GM19463 (cell line): ENCODE results near the gene KRT75.

Experiments used
- ATAC-seq: cut with Tn5 transposase; IDR thresholded peaks from one replicate; pipeline ENCODE4 v1.9.1; 2021; ENCODE audit warnings: mild to moderate bottlenecking, moderate library complexity; ENCODE audit not compliant: unreplicated experiment

KRT75 gene

GRCh38 chr12:52394836-52395405 lies 39.2 kb downstream of the KRT75 start:
- no peak for ATAC-seq

- ATAC-seq, result no peak
These were observed 41.6 kb downstream of the KRT75 start for GRCh38 chr12:52392465-52393007.

GRCh38 chr12:52391618-52392002 lies 42.6 kb downstream of the KRT75 start:
- ATAC-seq, result no peak

- ATAC-seq, result no peak
These were observed 43.2 kb downstream of the KRT75 start for GRCh38 chr12:52390739-52391617.

- no peak for ATAC-seq
These were observed 44.6 kb downstream of the KRT75 start for GRCh38 chr12:52389313-52390207.

- ATAC-seq, result no peak
These were observed 46.3 kb downstream of the KRT75 start for GRCh38 chr12:52387859-52388258.

GRCh38 chr12:52385226-52385702 lies 48.9 kb downstream of the KRT75 start, which contains the start of gene KRT84:
KRT84 (minus strand) TSS chr12:52385652; CDS start chr12:52385585, 67 bp downstream.
- ATAC-seq, result no peak

GRCh38 chr12:52383331-52383730 lies 50.8 kb downstream of the KRT75 start:
- ATAC-seq, result no peak

- ATAC-seq, result no peak
These were observed 51.3 kb downstream of the KRT75 start for GRCh38 chr12:52382854-52383253.

- no peak for ATAC-seq
These were observed 53.0 kb downstream of the KRT75 start for GRCh38 chr12:52381206-52381605.

- ATAC-seq, result no peak
These were observed 53.9 kb downstream of the KRT75 start for GRCh38 chr12:52380271-52380694.

GRCh38 chr12:52379536-52379935 lies 54.6 kb downstream of the KRT75 start:
- no peak for ATAC-seq

GRCh38 chr12:52378091-52378490 lies 56.1 kb downstream of the KRT75 start:
- no peak for ATAC-seq

GRCh38 chr12:52377266-52377665 lies 56.9 kb downstream of the KRT75 start:
- no peak for ATAC-seq
